SK-N-MC (cell line): ENCODE results near the gene IQSEC3.
"Not testable (repeated sequence)": the region's sequence is repeated elsewhere in the genome, so short reads cannot be mapped to it uniquely, and the experiment has no call there.

Experiments
- EZH2 ChIP-seq: fragments of 200-600 bp; sonication (generic); IDR thresholded peaks from one replicate; pipeline ENCODE4 v1.6.1; 2017; ENCODE audit warnings: antibody characterized with exemption
- FOXP2 ChIP-seq: optimal IDR thresholded peaks from 2 replicates; pipeline ENCODE3; 2011; ENCODE audit warnings: mild to moderate bottlenecking, moderate library complexity; ENCODE audit not compliant: insufficient read depth; ENCODE audit errors: extremely low read length, control extremely low read depth
- POLR2AphosphoS5 ChIP-seq: IDR thresholded peaks from 2 replicates; pipeline ENCODE4 v1.6.1; 2012; ENCODE audit warnings: mild to moderate bottlenecking, low read depth, low read length, borderline replicate concordance

GRCh38 chr12:49149-49548 lies 17.4 kb upstream of the IQSEC3 start:
- not testable (repeated sequence) for TF ChIP-seq EZH2, POLR2AphosphoS5, FOXP2
